Neuronal stem cell (in vitro differentiated cells): ENCODE measurements around the gene COPG1.

Experiments
- DNase-seq: peaks from one replicate; pipeline ENCODE4 v3.0.0-alpha.2; 2013; ENCODE audit warnings: low spot score
- H2AFZ ChIP-seq: one replicate; pipeline ENCODE4 v1.6.1; 2013; ENCODE audit warnings: mild to moderate bottlenecking, low read length, inconsistent platforms
- H2AK5ac ChIP-seq: 2 replicates; pipeline ENCODE4 v1.6.1; 2013; ENCODE audit warnings: low read depth, mild to moderate bottlenecking, inconsistent platforms, low read length, moderate library complexity, mixed read lengths
- H2BK120ac ChIP-seq: 2 replicates; pipeline ENCODE4 v1.6.1; 2013; ENCODE audit warnings: low read depth, mild to moderate bottlenecking, inconsistent platforms, low read length, moderate library complexity, mixed read lengths
- H2BK12ac ChIP-seq: one replicate; pipeline ENCODE4 v1.6.1; 2013; ENCODE audit warnings: low read length, inconsistent platforms
- H2BK15ac ChIP-seq: 2 replicates; pipeline ENCODE4 v1.6.1; 2013; ENCODE audit warnings: mild to moderate bottlenecking, low read length, inconsistent platforms, mixed read lengths
- H2BK5ac ChIP-seq: one replicate; pipeline ENCODE4 v1.6.1; 2013; ENCODE audit warnings: inconsistent platforms, mild to moderate bottlenecking, low read length, moderate library complexity
- H3K14ac ChIP-seq: one replicate; pipeline ENCODE4 v1.6.1; 2013; ENCODE audit warnings: low read length, inconsistent platforms
- H3K18ac ChIP-seq: 2 replicates; pipeline ENCODE4 v1.6.1; 2013; ENCODE audit warnings: low read length, inconsistent platforms
- H3K23ac ChIP-seq: 2 replicates; pipeline ENCODE4 v1.6.1; 2013; ENCODE audit warnings: low read depth, mild to moderate bottlenecking, mixed read lengths, low read length, inconsistent platforms; ENCODE audit not compliant: poor library complexity
- H3K27ac ChIP-seq: replicated peaks from 3 replicates; pipeline ENCODE4 v1.5.1; 2013; ENCODE audit warnings: low read length, inconsistent platforms
- H3K27me3 ChIP-seq, 3 experiments: 2 replicates each; pipeline ENCODE4 v1.6.1; 2013; ENCODE audit warnings: low read length in 3 of 3, mild to moderate bottlenecking in 2 of 3, inconsistent platforms in 1 of 3, low read depth in 1 of 3, mixed read lengths in 1 of 3, moderate library complexity in 1 of 3; ENCODE audit not compliant: control insufficient read depth in 3 of 3, insufficient read depth in 3 of 3
- H3K36me3 ChIP-seq, 2 donors: replicated peaks in 1 of 2; 2 replicates each; pipeline ENCODE4 v1.6.1; 2013; ENCODE audit warnings: low read length in 2 of 2; ENCODE audit not compliant: control insufficient read depth in 2 of 2, insufficient read depth in 2 of 2
- H3K4ac ChIP-seq: 2 replicates; pipeline ENCODE4 v1.6.1; 2013; ENCODE audit warnings: inconsistent platforms, mild to moderate bottlenecking, low read length, moderate library complexity
- H3K4me1 ChIP-seq, 2 donors: 1 replicate in 1 of 2; 2 replicates in 1 of 2; pipeline ENCODE4 v1.6.1; 2013; ENCODE audit warnings: low read length in 2 of 2, low read depth in 1 of 2; ENCODE audit not compliant: control insufficient read depth in 2 of 2, insufficient read depth in 1 of 2
- H3K4me2 ChIP-seq: one replicate; pipeline ENCODE4 v1.6.1; 2013; ENCODE audit warnings: mild to moderate bottlenecking, low read length, inconsistent platforms; ENCODE audit not compliant: insufficient read depth, poor library complexity, severe bottlenecking
- H3K4me3 ChIP-seq, 2 donors: 2 replicates each; pipeline ENCODE4 v1.5.1; 2013; ENCODE audit warnings: low read length in 2 of 2, mild to moderate bottlenecking in 2 of 2, inconsistent platforms in 1 of 2, moderate library complexity in 1 of 2
- H3K79me1 ChIP-seq: one replicate; pipeline ENCODE4 v1.6.1; 2013; ENCODE audit warnings: low read depth, mild to moderate bottlenecking, inconsistent platforms, low read length, moderate library complexity
- H3K9ac ChIP-seq: one replicate; pipeline ENCODE4 v1.6.1; 2013; ENCODE audit warnings: mild to moderate bottlenecking, low read depth, low read length, inconsistent platforms; ENCODE audit not compliant: poor library complexity
- H3K9me3 ChIP-seq, 2 donors: replicated peaks in 1 of 2; 2 replicates each; pipeline versions ENCODE3 to v1.6.1; 2013; ENCODE audit warnings: low read length in 2 of 2, mild to moderate bottlenecking in 2 of 2, inconsistent platforms in 1 of 2, low read depth in 1 of 2, mixed read lengths in 1 of 2, moderate library complexity in 1 of 2; ENCODE audit not compliant: control insufficient read depth in 2 of 2, insufficient read depth in 1 of 2
- H4K8ac ChIP-seq: one replicate; pipeline ENCODE4 v1.6.1; 2013; ENCODE audit warnings: low read depth, mild to moderate bottlenecking, inconsistent platforms, low read length, moderate library complexity
- H4K91ac ChIP-seq: one replicate; pipeline ENCODE4 v1.6.1; 2013; ENCODE audit warnings: low read length, low read depth, mild to moderate bottlenecking, inconsistent platforms; ENCODE audit not compliant: poor library complexity
- WGBS, 2 donors: extraction: QIAGEN DNeasy Blood & Tissue Kit; methylation state at CpG; one replicate each; pipeline ENCODE4 v1.1.7; 2013; ENCODE audit warnings: missing lambda C conversion rate in 2 of 2, mixed read lengths in 1 of 2; ENCODE audit not compliant: insufficient read length in 2 of 2, insufficient replicate concordance in 1 of 2; ENCODE audit errors: extremely low coverage in 2 of 2; 5-methylcytosine and 5-hydroxymethylcytosine counted together

COPG1 gene

GRCh38 chr3:129304146-129304961 is 54.9 kb downstream of the COPG1 start:
- peak overlapping the region; percentile 72 for H2BK15ac ChIP-seq
- peak overlapping the region; percentile 69 for H3K27ac ChIP-seq
- no peak overlapping the region for H3K4me2 ChIP-seq
- H3K4me1 ChIP-seq = peaks cover 0 to 8% of the 10 kb centered on the region in 2 donors
- H3K4ac ChIP-seq = no peak overlapping the region
- H2BK12ac ChIP-seq = no peak overlapping the region
- H4K8ac ChIP-seq = no peak overlapping the region
- no peak overlapping the region for H3K14ac ChIP-seq
- no peaks in the 10 kb centered on the region for H3K9me3 ChIP-seq
- H3K18ac ChIP-seq = peak overlapping the region; percentile 50
- no CpG with 5 or more reads among the region's 3 CpGs for WGBS, 2 donors
- H3K23ac ChIP-seq = no peak overlapping the region
- no peak overlapping the region for H2BK120ac ChIP-seq
- no peak for DNase-seq
- H3K9ac ChIP-seq = no peak overlapping the region
- H3K79me1 ChIP-seq = peaks cover 3% of the 10 kb centered on the region
- peak overlapping the region; percentile 14 for H2BK5ac ChIP-seq
- H3K36me3 ChIP-seq = peaks cover 15 to 74% of the 10 kb centered on the region in 2 donors
- H2AFZ ChIP-seq = no peak overlapping the region
- H3K27me3 ChIP-seq = no peaks in the 10 kb centered on the region
- H2AK5ac ChIP-seq = peak overlapping the region; percentile 20
- H3K4me3 ChIP-seq = no peak overlapping the region
- H4K91ac ChIP-seq = no peak overlapping the region

- Histone ChIP-seq H3K4me1 (peaks cover 0 to 8% of the 10 kb centered on the region in 2 donors), H3K4me3 (no peak overlapping the region), H3K4me2 (no peak overlapping the region), H2AFZ (no peak overlapping the region), H2BK15ac (peak overlapping the region; percentile 72), H3K27me3 (no peaks in the 10 kb centered on the region), H4K8ac (no peak overlapping the region), H3K36me3 (peaks cover 15 to 69% of the 10 kb centered on the region in 2 donors), H2BK120ac (no peak overlapping the region), H2AK5ac (peak overlapping the region; percentile 20), H3K9ac (no peak overlapping the region), H3K23ac (no peak overlapping the region), H3K18ac (peak overlapping the region; percentile 88), H3K14ac (no peak overlapping the region), H4K91ac (no peak overlapping the region), H2BK12ac (no peak overlapping the region), H3K4ac (no peak overlapping the region), H3K9me3 (no peaks in the 10 kb centered on the region), H2BK5ac (peak overlapping the region; percentile 14), H3K79me1 (peaks cover 3% of the 10 kb centered on the region), H3K27ac (peak overlapping the region; percentile 69)
- no CpG with 5 or more reads among the region's 1 CpG for WGBS, 2 donors
- no peak for DNase-seq
Observed at GRCh38 chr3:129304962-129305222, 55.5 kb downstream of the COPG1 start.

- no peak overlapping the region for H4K91ac ChIP-seq
- peaks cover 3% of the 10 kb centered on the region for H3K79me1 ChIP-seq
- H2AK5ac ChIP-seq = no peak overlapping the region
- H2AFZ ChIP-seq = no peak overlapping the region
- no peaks in the 10 kb centered on the region for H3K9me3 ChIP-seq
- H3K18ac ChIP-seq = no peak overlapping the region
- no peak overlapping the region for H3K9ac ChIP-seq
- no peak overlapping the region for H3K23ac ChIP-seq
- H3K4me3 ChIP-seq = no peak overlapping the region
- no peak overlapping the region for H2BK12ac ChIP-seq
- H3K36me3 ChIP-seq = peaks cover 13 to 62% of the 10 kb centered on the region in 2 donors
- DNase-seq = peak; percentile 96
- no peaks in the 10 kb centered on the region for H3K27me3 ChIP-seq
- no peak overlapping the region for H2BK15ac ChIP-seq
- no CpG with 5 or more reads among the region's 26 CpGs for WGBS, 2 donors
- H3K4me2 ChIP-seq = peak overlapping the region; percentile 58
- no peak overlapping the region for H3K14ac ChIP-seq
- H3K4ac ChIP-seq = no peak overlapping the region
- H2BK5ac ChIP-seq = no peak overlapping the region
- peaks cover 0 to 8% of the 10 kb centered on the region in 2 donors for H3K4me1 ChIP-seq
- H4K8ac ChIP-seq = no peak overlapping the region
- H2BK120ac ChIP-seq = no peak overlapping the region
- peak overlapping the region; percentile 80 for H3K27ac ChIP-seq
Observed at GRCh38 chr3:129305592-129306091, 56.2 kb downstream of the COPG1 start.

GRCh38 chr3:129308636-129309035 is 59.2 kb downstream of the COPG1 start:
- no peak overlapping the region for H3K23ac ChIP-seq
- H3K4me3 ChIP-seq = no peak overlapping the region
- no peak overlapping the region for H2BK15ac ChIP-seq
- H3K4ac ChIP-seq = no peak overlapping the region
- H2BK120ac ChIP-seq = no peak overlapping the region
- WGBS, 2 donors = no CpG with 5 or more reads among the region's 3 CpGs
- no peaks in the 10 kb centered on the region for H3K27me3 ChIP-seq
- H3K14ac ChIP-seq = no peak overlapping the region
- H3K36me3 ChIP-seq = peaks cover 9 to 36% of the 10 kb centered on the region in 2 donors
- H3K9ac ChIP-seq = no peak overlapping the region
- H3K18ac ChIP-seq = no peak overlapping the region
- DNase-seq = no peak
- no peak overlapping the region for H4K91ac ChIP-seq
- H3K79me1 ChIP-seq = peaks cover 3% of the 10 kb centered on the region
- H3K4me2 ChIP-seq = no peak overlapping the region
- no peak overlapping the region for H3K27ac ChIP-seq
- H2BK12ac ChIP-seq = no peak overlapping the region
- H2BK5ac ChIP-seq = no peak overlapping the region
- no peak overlapping the region for H2AFZ ChIP-seq
- H2AK5ac ChIP-seq = no peak overlapping the region
- H3K4me1 ChIP-seq = peaks cover 0 to 10% of the 10 kb centered on the region in 2 donors
- H4K8ac ChIP-seq = no peak overlapping the region
- no peaks in the 10 kb centered on the region for H3K9me3 ChIP-seq
